HepG2 (cell line): ENCODE data around the gene ADM. TPM values are rescaled to one million over a fixed set of nuclear protein-coding genes. Genes with fewer than 3 reads are reported as not detected.

ENCODE experiments used
- BCL6 ChIP-seq: IDR thresholded peaks from 2 replicates; pipeline ENCODE4 v1.6.1; 2016; ENCODE audit warnings: missing genetic modification reagents, missing compliant biosample characterization
- HOXA3 ChIP-seq: sonication (generic); formaldehyde crosslinking; IDR thresholded peaks from 2 replicates; pipeline ENCODE4 v1.5.0; 2020; ENCODE audit warnings: missing genetic modification reagents
- KDM4B ChIP-seq: sonication (generic); formaldehyde crosslinking; IDR thresholded peaks from 2 replicates; pipeline ENCODE4 v1.4.0; 2020; ENCODE audit warnings: missing genetic modification reagents
- LCORL ChIP-seq, 2 experiments: fragments of 450-650 bp in 1 of 2; sonication (generic) in 1 of 2; formaldehyde crosslinking in 1 of 2; IDR thresholded peaks; 2 replicates each; pipeline versions ENCODE4 v1.5.0 to v1.6.1; 2017 to 2020; ENCODE audit warnings: antibody characterized with exemption in 1 of 2, missing genetic modification reagents in 1 of 2
- MTA1 ChIP-seq: sonication (generic); formaldehyde crosslinking; IDR thresholded peaks from 2 replicates; pipeline ENCODE4 v1.4.0; 2020; ENCODE audit warnings: missing genetic modification reagents, mild to moderate bottlenecking, borderline replicate concordance
- PCBP1 ChIP-seq: fragments of 200-400 bp; formaldehyde crosslinking; IDR thresholded peaks from 2 replicates; pipeline ENCODE4 v1.6.1; 2017; ENCODE audit warnings: mild to moderate bottlenecking, low read depth, low read length, borderline replicate concordance
- SSRP1 ChIP-seq: IDR thresholded peaks from 2 replicates; pipeline ENCODE4 v1.6.1; 2016; ENCODE audit warnings: control low read depth
- ZC3H13 ChIP-seq: sonication (generic); formaldehyde crosslinking; IDR thresholded peaks from 2 replicates; pipeline ENCODE4 v1.8.1; 2023; ENCODE audit warnings: mild to moderate bottlenecking, missing genetic modification reagents, moderate library complexity
- ZNF253 ChIP-seq: sonication (generic); formaldehyde crosslinking; IDR thresholded peaks from 2 replicates; pipeline ENCODE4 v1.8.0; 2022; ENCODE audit warnings: mild to moderate bottlenecking, missing genetic modification reagents, borderline replicate concordance
- ZNF501 ChIP-seq: sonication (generic); formaldehyde crosslinking; IDR thresholded peaks from 2 replicates; pipeline ENCODE4 v1.5.1; 2020; ENCODE audit warnings: mild to moderate bottlenecking, moderate library complexity, missing genetic modification reagents
- ZNF629 ChIP-seq: sonication (generic); formaldehyde crosslinking; conservative IDR thresholded peaks from 2 replicates; pipeline ENCODE4 v1.5.0; 2020; ENCODE audit warnings: missing genetic modification reagents
- ZNF672 ChIP-seq: sonication (generic); formaldehyde crosslinking; IDR thresholded peaks from 2 replicates; pipeline ENCODE4 v1.8.1; 2022; ENCODE audit warnings: missing genetic modification reagents
- ZNF839 ChIP-seq: sonication (generic); formaldehyde crosslinking; IDR thresholded peaks from 2 replicates; pipeline ENCODE4 v1.4.0; 2020; ENCODE audit warnings: missing genetic modification reagents, mild to moderate bottlenecking, borderline replicate concordance
- ZSCAN21 ChIP-seq: sonication (generic); formaldehyde crosslinking; IDR thresholded peaks from 2 replicates; pipeline ENCODE4 v1.8.0; 2022; ENCODE audit warnings: mild to moderate bottlenecking, missing genetic modification reagents, moderate library complexity, borderline replicate concordance
- polyA plus RNA-seq, 8 experiments: library from polyadenylated mRNA; depleted of rRNA in 3 of 8; stranded (reverse) in 7 of 8; unstranded in 1 of 8; fragments of >200 nt; fragmentation: Illumina TruSeq in 4 of 8; extraction: Trizol in 4 of 8; gene quantifications; 2 replicates each; pipeline versions ENCODE4 v1.2.1 to v1.2.3, GENCODE V29; 2011 to 2016; ENCODE audit warnings: low read depth in 4 of 8, missing spikeins in 1 of 8, mixed read lengths in 1 of 8; ENCODE audit not compliant: insufficient read depth in 1 of 8
- total RNA-seq, 5 experiments: library from RNA; depleted of rRNA; stranded (reverse); fragments of >200 nt; fragmentation: Illumina TruSeq; extraction: Trizol; gene quantifications; 2 replicates each; pipeline ENCODE4 v1.2.3, GENCODE V29; 2016; ENCODE audit warnings: low read depth in 1 of 5
- TF ChIP-seq, protein P1 (sequence below): sonication (generic); formaldehyde crosslinking; IDR thresholded peaks from 2 replicates; pipeline ENCODE4 v1.5.1; 2020; ENCODE audit warnings: mild to moderate bottlenecking, missing genetic modification reagents, borderline replicate concordance
- TF ChIP-seq, protein P2 (sequence below): sonication (generic); formaldehyde crosslinking; IDR thresholded peaks from 2 replicates; pipeline ENCODE4 v1.8.0; 2022; ENCODE audit warnings: mild to moderate bottlenecking, missing genetic modification reagents; ENCODE audit not compliant: insufficient replicate concordance
- TF ChIP-seq, protein P3 (sequence below): IDR thresholded peaks from 2 replicates; pipeline ENCODE4 v1.6.1; 2018; ENCODE audit warnings: missing genetic modification reagents
- TF ChIP-seq, protein P4 (sequence below): sonication (generic); formaldehyde crosslinking; IDR thresholded peaks from 2 replicates; pipeline ENCODE4 v1.5.0; 2020; ENCODE audit warnings: mild to moderate bottlenecking, missing genetic modification reagents, moderate library complexity

The ADM gene
- total and polyA plus RNA-seq, 2 of the 13 experiments (the other 11 are each of a cell fraction or from before 2014, with no cell fraction given), result 10.7 to 26.1 TPM

DNA sequence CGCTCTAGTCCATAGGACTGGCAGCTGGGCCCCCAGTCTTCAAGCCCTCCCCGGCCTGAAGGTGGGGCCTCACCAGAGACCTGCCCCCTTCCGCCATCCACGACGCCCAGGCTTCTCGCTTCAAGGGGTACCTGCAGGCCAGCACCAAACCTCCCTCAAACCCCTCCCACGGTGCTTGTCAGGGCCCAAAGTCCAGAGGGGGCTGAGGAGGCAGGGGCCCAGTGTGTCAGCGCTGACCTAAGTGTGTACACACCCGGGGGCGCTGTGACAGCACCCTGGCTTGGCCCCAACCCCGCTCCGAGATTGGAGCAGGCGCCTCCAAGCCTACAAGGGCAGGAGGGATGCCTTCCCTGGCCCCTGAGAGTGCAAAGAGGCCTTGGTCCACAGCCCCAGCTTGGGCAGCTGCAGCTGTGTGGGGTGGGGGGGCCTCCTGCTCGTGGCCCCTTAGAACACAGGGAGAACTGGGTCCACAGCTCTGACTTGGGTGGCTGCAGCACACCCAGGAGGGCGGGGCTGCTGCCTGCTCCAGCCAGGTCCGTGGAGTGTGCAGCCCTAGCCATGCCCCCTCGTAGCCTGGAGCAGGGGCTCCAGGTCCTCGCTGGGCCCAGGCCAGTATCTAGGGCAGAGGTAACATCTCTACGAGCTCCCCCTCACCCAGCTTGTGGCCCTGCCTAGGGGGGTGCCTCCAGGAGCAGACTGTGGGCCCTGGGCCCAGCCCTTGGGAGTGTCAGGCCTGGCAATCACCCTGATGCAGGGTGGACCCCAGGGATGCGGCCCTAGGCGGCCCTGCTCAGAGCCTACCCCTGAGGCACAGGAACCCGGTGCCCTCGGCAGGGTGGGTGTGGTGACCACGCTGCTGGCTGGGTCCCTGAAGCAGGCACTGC, 15.8 kb upstream of the ADM start (continued):
- TF ChIP-seq ZSCAN21 (CRISPR knock-in tag) (peak; percentile 77; the same call in 1 of the 2 replicates), SSRP1 (CRISPR knock-in tag) (0 out of 2 replicates have a peak, but pooled peaks have one; percentile 56), ZC3H13 (no peak), ZNF839 (CRISPR knock-in tag) (no peak), ZNF672 (CRISPR knock-in tag) (no peak), ZNF501 (CRISPR knock-in tag) (peak; percentile 76), MTA1 (CRISPR knock-in tag) (peak; percentile 95; the same call in 1 of the 2 replicates), KDM4B (CRISPR knock-in tag) (no peak), BCL6 (peak; percentile 84), PCBP1 (peak; percentile 70; the same call in 1 of the 2 replicates), ZNF253 (no peak), HOXA3 (CRISPR knock-in tag) (peak; percentile 83), LCORL (IDR thresholded peaks at IDR 0.05) (no peak), LCORL (CRISPR knock-in tag; IDR thresholded peaks at IDR 0.05) (peak; percentile 98), ZNF629 (CRISPR knock-in tag) (peak; percentile 34; the same call in 1 of the 2 replicates)
- TF ChIP-seq, protein P1, sequence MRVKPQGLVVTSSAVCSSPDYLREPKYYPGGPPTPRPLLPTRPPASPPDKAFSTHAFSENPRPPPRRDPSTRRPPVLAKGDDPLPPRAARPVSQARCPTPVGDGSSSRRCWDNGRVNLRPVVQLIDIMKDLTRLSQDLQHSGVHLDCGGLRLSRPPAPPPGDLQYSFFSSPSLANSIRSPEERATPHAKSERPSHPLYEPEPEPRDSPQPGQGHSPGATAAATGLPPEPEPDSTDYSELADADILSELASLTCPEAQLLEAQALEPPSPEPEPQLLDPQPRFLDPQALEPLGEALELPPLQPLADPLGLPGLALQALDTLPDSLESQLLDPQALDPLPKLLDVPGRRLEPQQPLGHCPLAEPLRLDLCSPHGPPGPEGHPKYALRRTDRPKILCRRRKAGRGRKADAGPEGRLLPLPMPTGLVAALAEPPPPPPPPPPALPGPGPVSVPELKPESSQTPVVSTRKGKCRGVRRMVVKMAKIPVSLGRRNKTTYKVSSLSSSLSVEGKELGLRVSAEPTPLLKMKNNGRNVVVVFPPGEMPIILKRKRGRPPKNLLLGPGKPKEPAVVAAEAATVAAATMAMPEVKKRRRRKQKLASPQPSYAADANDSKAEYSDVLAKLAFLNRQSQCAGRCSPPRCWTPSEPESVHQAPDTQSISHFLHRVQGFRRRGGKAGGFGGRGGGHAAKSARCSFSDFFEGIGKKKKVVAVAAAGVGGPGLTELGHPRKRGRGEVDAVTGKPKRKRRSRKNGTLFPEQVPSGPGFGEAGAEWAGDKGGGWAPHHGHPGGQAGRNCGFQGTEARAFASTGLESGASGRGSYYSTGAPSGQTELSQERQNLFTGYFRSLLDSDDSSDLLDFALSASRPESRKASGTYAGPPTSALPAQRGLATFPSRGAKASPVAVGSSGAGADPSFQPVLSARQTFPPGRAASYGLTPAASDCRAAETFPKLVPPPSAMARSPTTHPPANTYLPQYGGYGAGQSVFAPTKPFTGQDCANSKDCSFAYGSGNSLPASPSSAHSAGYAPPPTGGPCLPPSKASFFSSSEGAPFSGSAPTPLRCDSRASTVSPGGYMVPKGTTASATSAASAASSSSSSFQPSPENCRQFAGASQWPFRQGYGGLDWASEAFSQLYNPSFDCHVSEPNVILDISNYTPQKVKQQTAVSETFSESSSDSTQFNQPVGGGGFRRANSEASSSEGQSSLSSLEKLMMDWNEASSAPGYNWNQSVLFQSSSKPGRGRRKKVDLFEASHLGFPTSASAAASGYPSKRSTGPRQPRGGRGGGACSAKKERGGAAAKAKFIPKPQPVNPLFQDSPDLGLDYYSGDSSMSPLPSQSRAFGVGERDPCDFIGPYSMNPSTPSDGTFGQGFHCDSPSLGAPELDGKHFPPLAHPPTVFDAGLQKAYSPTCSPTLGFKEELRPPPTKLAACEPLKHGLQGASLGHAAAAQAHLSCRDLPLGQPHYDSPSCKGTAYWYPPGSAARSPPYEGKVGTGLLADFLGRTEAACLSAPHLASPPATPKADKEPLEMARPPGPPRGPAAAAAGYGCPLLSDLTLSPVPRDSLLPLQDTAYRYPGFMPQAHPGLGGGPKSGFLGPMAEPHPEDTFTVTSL (CRISPR knock-in tag), result peak; percentile 68; the same call in 1 of the 2 replicates
- TF ChIP-seq, protein P2, sequence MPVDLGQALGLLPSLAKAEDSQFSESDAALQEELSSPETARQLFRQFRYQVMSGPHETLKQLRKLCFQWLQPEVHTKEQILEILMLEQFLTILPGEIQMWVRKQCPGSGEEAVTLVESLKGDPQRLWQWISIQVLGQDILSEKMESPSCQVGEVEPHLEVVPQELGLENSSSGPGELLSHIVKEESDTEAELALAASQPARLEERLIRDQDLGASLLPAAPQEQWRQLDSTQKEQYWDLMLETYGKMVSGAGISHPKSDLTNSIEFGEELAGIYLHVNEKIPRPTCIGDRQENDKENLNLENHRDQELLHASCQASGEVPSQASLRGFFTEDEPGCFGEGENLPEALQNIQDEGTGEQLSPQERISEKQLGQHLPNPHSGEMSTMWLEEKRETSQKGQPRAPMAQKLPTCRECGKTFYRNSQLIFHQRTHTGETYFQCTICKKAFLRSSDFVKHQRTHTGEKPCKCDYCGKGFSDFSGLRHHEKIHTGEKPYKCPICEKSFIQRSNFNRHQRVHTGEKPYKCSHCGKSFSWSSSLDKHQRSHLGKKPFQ, result peak; percentile 85
- TF ChIP-seq, protein P3, sequence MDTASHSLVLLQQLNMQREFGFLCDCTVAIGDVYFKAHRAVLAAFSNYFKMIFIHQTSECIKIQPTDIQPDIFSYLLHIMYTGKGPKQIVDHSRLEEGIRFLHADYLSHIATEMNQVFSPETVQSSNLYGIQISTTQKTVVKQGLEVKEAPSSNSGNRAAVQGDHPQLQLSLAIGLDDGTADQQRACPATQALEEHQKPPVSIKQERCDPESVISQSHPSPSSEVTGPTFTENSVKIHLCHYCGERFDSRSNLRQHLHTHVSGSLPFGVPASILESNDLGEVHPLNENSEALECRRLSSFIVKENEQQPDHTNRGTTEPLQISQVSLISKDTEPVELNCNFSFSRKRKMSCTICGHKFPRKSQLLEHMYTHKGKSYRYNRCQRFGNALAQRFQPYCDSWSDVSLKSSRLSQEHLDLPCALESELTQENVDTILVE (CRISPR knock-in tag), result peak; percentile 44; the same call in 1 of the 2 replicates
- TF ChIP-seq, protein P4, sequence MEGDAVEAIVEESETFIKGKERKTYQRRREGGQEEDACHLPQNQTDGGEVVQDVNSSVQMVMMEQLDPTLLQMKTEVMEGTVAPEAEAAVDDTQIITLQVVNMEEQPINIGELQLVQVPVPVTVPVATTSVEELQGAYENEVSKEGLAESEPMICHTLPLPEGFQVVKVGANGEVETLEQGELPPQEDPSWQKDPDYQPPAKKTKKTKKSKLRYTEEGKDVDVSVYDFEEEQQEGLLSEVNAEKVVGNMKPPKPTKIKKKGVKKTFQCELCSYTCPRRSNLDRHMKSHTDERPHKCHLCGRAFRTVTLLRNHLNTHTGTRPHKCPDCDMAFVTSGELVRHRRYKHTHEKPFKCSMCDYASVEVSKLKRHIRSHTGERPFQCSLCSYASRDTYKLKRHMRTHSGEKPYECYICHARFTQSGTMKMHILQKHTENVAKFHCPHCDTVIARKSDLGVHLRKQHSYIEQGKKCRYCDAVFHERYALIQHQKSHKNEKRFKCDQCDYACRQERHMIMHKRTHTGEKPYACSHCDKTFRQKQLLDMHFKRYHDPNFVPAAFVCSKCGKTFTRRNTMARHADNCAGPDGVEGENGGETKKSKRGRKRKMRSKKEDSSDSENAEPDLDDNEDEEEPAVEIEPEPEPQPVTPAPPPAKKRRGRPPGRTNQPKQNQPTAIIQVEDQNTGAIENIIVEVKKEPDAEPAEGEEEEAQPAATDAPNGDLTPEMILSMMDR (CRISPR knock-in tag), result peak; percentile 91
